Measurements from ENCODE around the gene ICE2. TPM values are rescaled to one million over a fixed set of nuclear protein-coding genes. Genes with fewer than 3 reads are reported as not detected.

ICE2 gene
- total RNA-seq, 1 donor from 2014 or later: 49.9 TPM

DNA sequence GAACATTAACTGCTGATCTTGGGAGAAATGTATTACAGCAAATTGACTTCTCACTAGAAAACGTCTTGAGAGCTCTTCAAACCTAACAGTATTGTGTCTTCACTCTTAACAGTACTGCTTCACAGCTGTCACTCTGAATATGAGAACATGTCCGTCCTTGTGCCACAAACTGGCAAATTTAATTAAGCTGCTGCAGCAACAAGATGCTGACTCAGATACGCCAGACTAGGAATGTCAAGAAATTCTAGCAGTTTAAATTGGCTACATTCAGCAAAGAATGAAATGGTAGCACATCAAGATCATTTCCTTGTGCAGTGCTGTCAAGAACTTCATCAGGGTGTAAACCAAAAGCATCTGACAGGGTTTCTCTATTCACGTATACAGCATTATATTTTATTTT, 7.6 kb downstream of the ICE2 start:
- no peak for ATAC-seq
- Histone ChIP-seq H3K4me3 (no peak overlapping the region), H3K4me1 (peaks cover 4% of the 10 kb centered on the region), H3K36me3 (peaks cover 50% of the 10 kb centered on the region), H3K27me3 (no peaks in the 10 kb centered on the region), H3K27ac (no peak overlapping the region), H3K9me3 (no peaks in the 10 kb centered on the region)
- TF ChIP-seq, protein P1, sequence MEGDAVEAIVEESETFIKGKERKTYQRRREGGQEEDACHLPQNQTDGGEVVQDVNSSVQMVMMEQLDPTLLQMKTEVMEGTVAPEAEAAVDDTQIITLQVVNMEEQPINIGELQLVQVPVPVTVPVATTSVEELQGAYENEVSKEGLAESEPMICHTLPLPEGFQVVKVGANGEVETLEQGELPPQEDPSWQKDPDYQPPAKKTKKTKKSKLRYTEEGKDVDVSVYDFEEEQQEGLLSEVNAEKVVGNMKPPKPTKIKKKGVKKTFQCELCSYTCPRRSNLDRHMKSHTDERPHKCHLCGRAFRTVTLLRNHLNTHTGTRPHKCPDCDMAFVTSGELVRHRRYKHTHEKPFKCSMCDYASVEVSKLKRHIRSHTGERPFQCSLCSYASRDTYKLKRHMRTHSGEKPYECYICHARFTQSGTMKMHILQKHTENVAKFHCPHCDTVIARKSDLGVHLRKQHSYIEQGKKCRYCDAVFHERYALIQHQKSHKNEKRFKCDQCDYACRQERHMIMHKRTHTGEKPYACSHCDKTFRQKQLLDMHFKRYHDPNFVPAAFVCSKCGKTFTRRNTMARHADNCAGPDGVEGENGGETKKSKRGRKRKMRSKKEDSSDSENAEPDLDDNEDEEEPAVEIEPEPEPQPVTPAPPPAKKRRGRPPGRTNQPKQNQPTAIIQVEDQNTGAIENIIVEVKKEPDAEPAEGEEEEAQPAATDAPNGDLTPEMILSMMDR (IDR thresholded peaks at IDR 0.05): no peak
- intact Hi-C loops (cut with DNase I): no loop called here
- DNase-seq: no peak

DNA sequence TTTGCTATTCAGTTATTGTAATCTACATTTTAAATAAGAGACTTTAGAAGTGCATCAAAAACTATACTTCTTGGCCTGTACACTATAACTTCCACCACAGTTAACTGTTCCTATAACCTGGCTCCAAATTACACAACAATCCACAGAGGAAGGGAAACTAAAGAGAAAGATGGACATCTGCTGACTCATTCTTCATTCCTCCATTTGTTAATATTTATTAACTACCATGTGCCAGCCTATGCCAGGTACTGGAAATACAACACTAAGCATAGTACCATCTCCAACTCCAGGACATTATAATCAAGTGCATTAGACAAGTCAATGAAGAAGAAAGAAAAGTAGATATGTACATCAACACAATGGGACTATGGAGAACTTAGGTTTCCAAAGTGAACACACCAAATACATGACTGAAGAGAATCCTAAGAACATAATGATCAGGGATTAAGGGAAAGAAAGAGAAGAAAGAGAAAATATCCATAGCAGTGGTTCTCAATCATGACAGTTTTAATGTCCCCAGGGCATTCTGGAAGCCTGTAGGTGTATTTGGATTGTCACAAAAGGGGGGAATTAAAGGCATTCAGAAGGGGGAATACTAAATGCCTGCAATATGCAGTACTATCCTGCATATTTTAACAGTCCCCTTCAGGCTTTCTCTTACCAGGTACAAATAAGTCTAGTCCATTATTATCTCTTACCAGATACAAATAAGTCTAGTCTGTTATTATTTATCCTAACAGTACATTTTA, 8.9 kb downstream of the ICE2 start:
- Histone ChIP-seq H3K4me1 (no peaks in the 10 kb centered on the region), H3K27ac (no peak overlapping the region), H3K27me3 (no peaks in the 10 kb centered on the region), H3K9me3 (no peaks in the 10 kb centered on the region), H3K36me3 (peaks cover 60% of the 10 kb centered on the region), H3K4me3 (no peak overlapping the region)
- TF ChIP-seq, protein P1 (IDR thresholded peaks at IDR 0.05): no peak
- ATAC-seq (peak; percentile 34), DNase-seq (no peak)
- intact Hi-C loops (cut with DNase I): no loop called here

DNA sequence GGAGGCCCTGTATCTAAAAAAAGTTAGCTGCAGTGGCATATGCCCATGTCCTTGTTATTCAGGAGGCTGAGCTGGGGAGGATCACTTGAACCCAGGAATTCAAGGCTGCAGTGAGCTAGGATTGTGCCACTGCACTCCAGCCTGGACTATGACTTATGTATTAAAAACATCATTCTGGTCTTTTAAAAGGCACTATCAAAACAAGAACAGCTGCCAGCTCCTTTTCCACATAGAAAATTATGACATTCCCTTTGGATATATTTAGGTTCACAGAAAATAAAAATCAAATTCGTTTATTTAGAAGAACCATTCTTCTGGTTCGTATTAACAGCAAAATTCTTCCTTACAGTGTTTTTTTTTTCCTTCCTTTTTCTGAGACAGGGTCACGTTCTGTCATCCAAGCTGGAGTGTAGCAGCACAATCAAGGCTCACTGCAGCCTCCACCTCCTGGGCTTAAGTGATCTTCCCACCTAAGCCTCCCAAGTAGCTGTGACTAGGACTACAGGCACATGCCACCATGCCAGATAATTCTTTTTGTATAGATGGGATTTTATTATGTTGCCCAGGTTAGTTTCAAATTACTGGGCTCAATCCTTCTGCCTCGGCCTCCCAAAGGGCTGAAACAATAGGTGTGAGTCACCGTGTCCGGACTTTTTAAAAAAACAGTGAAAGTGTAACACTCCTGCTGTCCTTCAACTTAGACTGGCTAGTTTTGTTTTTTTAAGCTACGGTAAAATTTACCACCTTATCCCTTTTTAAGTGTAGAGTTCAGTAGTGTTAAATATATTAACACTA, 13.9 kb downstream of the ICE2 start:
- no peak for ATAC-seq

DNA sequence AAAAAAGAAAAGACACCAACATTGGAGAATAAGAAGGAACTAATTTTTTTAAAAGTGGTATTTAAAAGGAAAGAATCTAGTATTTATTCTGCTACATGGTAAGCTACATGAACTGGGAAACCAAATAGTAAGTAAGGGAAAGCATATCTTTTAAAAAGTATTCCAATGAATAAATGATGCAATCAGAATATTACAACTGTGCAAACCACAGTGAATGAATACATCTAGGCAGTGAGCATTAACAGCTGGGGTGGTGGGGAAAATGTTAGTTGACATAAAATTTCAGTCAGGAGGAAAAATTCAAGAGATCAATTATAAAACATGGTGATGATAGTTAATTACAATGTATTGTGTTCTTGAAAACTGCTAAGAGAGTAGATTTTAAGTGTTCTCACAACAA, 16.9 kb downstream of the ICE2 start:
- no peak for DNase-seq
- Histone ChIP-seq H3K27me3 (no peaks in the 10 kb centered on the region), H3K4me1 (no peaks in the 10 kb centered on the region), H3K9me3 (no peaks in the 10 kb centered on the region), H3K36me3 (peaks cover 35% of the 10 kb centered on the region), H3K27ac (no peak overlapping the region), H3K4me3 (no peak overlapping the region)
- TF ChIP-seq, protein P1 (IDR thresholded peaks at IDR 0.05): no peak
- intact Hi-C loops (cut with DNase I): no loop called here
- ATAC-seq: no peak

More for the DNA sequence above, 13.9 kb downstream of the ICE2 start:
- Histone ChIP-seq H3K27ac (no peak overlapping the region), H3K27me3 (no peaks in the 10 kb centered on the region), H3K4me1 (no peaks in the 10 kb centered on the region), H3K36me3 (peaks cover 52% of the 10 kb centered on the region), H3K9me3 (no peaks in the 10 kb centered on the region), H3K4me3 (no peak overlapping the region)
- DNase-seq: no peak
- intact Hi-C loops (cut with DNase I): no loop called here
- TF ChIP-seq, protein P1 (IDR thresholded peaks at IDR 0.05): no peak

DNA sequence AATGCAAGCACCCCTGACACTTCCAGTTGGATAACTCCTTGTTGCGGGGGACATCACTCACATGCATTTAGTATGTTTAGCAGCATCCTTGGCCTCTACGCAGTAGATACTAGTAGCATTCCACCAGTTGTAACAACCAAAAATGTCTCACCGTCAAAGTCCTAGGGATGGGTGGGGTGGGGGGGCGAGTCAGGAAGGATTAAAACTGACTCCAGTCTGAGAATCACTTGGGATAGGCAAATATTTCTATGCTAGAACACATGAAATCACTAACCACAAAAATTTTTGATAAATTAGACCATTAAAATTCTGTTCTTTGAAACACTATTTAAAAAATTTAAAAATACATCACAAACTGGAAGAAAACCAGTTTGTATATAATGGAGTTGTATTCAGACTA, 18.0 kb downstream of the ICE2 start:
- Histone ChIP-seq H3K4me3 (no peak overlapping the region), H3K36me3 (peaks cover 24% of the 10 kb centered on the region), H3K9me3 (no peaks in the 10 kb centered on the region), H3K4me1 (no peaks in the 10 kb centered on the region), H3K27me3 (no peaks in the 10 kb centered on the region), H3K27ac (no peak overlapping the region)
- TF ChIP-seq, protein P1 (IDR thresholded peaks at IDR 0.05): no peak
- intact Hi-C loops (cut with DNase I): no loop called here
- ATAC-seq: no peak
- DNase-seq: no peak
